Measurements from ENCODE around the gene RASAL2.
A peak's percentile ranks its signal among the peaks of the same experiment; 100 is the strongest.

DNA sequence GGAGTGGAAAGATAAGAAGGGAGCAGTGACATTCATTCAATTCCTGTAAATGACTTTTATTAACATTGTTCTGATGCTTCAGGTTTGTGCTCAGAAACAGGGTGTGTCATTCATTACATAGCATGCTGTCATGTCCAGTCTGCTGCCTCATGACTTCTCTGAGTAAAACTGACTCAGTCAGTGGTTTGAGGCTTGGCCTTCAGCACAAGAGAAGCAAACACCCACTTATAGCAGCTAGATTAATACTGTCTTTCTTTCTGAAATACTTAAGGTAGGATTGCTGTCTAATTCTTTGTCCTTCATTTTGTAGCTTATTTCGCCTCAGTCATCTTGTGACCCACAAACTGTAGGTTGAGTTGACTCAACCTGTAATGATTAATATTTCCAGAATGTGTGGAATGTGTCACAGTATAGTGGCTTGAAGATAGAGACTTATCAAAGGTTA, 32.9 kb downstream of the RASAL2 start:
- TF ChIP-seq POLR2A (IDR thresholded peaks at IDR 0.05; ENCODE audit: low read length) = no peak
- TF ChIP-seq MAZ (IDR thresholded peaks at IDR 0.05; ENCODE audit: borderline replicate concordance, low read depth, low read length) = no peak
- TF ChIP-seq, protein P1, sequence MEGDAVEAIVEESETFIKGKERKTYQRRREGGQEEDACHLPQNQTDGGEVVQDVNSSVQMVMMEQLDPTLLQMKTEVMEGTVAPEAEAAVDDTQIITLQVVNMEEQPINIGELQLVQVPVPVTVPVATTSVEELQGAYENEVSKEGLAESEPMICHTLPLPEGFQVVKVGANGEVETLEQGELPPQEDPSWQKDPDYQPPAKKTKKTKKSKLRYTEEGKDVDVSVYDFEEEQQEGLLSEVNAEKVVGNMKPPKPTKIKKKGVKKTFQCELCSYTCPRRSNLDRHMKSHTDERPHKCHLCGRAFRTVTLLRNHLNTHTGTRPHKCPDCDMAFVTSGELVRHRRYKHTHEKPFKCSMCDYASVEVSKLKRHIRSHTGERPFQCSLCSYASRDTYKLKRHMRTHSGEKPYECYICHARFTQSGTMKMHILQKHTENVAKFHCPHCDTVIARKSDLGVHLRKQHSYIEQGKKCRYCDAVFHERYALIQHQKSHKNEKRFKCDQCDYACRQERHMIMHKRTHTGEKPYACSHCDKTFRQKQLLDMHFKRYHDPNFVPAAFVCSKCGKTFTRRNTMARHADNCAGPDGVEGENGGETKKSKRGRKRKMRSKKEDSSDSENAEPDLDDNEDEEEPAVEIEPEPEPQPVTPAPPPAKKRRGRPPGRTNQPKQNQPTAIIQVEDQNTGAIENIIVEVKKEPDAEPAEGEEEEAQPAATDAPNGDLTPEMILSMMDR (IDR thresholded peaks at IDR 0.05) = no peak
- peak; percentile 60; the same call in 1 of the 2 replicates for TF ChIP-seq GATA3 (IDR thresholded peaks at IDR 0.05; ENCODE audit: borderline replicate concordance)
- 0 out of 5 replicates have a peak, but pooled peaks of 1 of the 2 experiments have one; percentile 38 for TF ChIP-seq EP300 (IDR thresholded peaks at IDR 0.05)
- TF ChIP-seq HOXA7 (CRISPR knock-in tag; IDR thresholded peaks at IDR 0.05) = no peak
- peak; percentile 85 for TF ChIP-seq MAFK (IDR thresholded peaks at IDR 0.05; ENCODE audit: partially characterized antibody)
- no peak for TF ChIP-seq JUN (IDR thresholded peaks at IDR 0.05)
- TF ChIP-seq, protein P2, sequence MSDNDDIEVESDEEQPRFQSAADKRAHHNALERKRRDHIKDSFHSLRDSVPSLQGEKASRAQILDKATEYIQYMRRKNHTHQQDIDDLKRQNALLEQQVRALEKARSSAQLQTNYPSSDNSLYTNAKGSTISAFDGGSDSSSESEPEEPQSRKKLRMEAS (IDR thresholded peaks at IDR 0.05) = peak; percentile 69
- no peak for TF ChIP-seq NR3C1 (IDR thresholded peaks at IDR 0.05)
- TF ChIP-seq KDM5A (IDR thresholded peaks at IDR 0.05) = no peak

Measured in A549 (cell line).